Stimulated activated CD8-positive, alpha-beta memory T cell treated with anti-CD3 and anti-CD28 coated beads, Interleukin-15, amount 100 ng/mL, for 1 hour (primary cell): ENCODE measurements around the gene HUS1B.
"Not testable (repeated sequence)": the region's sequence is repeated elsewhere in the genome, so short reads cannot be mapped to it uniquely, and the experiment has no call there.

Source experiments
- DNase-seq: peaks from one replicate; pipeline ENCODE4 v3.0.0-alpha.2; 2020; ENCODE audit warnings: low read depth

Gene HUS1B

DNA sequence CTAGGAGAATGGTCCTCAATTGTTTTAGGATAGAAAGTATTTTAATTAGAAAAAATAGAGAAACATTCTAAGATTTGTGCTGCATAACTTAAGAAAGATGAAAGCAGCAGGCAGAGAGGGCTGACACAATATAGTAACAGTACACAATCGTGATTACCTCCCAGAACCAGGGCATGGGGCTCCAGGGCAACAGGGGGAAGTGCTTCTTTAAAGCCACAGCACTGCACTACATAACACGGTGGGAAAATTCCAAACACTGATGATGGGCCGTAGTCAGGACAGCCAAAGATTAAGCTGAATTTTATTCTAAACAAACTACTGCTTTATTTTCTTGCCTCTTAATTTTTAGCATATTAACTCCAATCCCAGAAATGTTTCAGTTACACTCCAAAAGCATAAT, 21.6 kb upstream of the HUS1B start:
- DNase-seq = no peak

DNA sequence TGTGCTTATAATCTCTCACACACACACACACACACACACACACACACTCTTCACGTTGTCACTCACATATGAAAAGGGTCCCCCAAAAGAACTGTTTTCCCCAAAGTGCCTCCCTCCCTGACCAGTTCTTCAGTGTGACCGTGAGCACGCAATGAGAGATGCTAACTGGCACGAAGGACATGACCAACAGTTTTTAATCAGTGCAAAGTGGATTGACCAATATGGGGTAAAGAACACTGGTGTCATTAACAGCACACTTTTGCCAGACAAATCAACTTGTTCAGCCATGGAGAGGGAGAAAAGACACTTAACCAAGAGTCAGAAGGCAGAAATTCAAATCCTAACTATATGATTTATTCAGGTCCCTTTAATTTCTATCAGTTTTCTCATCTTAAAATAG, 21.0 kb upstream of the HUS1B start:
- no peak for DNase-seq

DNA sequence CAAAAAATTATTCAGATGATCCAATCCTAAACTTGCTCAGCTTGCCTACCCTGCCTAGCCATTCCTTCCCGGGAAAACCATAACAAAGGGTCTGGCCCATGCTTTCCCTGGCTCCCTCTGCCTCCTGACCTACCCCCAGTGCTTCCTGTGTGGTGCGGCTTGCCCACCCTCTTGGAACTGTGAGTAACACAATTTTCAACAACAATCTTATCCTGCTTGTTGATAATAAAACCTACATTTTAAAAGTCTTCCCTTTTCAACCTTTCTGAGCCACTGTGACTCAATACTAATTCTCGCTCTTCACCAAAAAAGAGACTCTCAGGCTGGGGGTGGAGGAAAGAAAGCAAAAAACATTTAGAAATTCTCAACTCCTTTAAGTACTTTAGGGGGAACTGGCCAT, 18.1 kb upstream of the HUS1B start:
- DNase-seq = no peak

DNA sequence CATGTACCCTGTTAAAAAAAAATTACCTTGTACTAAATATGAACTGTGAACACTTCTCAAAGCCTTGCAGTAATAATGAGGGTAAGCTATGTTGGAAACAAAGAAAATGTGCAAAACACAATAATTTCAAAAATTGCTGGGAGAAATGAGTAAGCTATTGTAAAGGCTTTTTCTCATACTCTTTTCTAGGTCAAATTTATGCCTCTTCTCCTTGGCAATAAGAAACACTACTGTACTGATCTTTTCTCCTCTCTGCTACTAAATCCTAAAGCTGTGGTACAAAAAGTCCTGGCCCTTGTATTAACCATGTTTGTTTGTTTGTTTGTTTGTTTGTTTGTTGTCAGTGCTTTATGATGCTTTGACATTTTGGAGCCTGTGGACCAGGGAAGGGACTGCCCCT, 17.5 kb upstream of the HUS1B start:
- DNase-seq = no peak

DNA sequence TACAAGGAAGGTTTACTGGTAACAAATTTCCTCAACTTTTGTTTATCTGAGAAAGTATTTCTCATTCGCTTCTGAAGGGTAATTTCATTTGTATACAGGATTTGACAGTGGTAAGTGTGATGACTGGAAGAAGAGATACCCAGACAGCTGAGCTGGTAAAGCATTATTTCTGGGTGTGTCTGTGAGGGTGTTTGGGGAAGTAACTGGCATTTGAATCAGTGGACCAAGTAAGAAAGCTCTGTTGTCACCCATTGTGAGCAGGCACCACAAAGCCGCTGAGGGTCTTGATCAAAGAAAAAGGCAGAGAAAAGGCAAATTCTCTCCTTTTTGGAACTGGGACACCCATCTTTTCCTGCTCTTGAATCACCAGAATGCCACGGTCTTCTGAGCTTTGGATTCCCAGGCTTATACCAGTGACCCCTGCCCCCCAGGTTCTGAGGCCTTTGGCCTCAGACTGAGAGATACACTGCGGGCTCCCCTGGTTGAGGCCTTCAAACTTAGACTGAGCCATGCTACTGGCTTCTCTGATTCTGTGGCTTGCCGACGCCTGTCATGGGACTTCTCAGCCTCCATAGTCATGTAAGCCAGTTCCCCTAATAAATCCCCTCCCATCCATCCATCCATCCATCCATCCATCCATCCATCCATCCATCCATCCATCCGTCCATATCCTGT, 10.5 kb upstream of the HUS1B start:
- DNase-seq = no peak

DNA sequence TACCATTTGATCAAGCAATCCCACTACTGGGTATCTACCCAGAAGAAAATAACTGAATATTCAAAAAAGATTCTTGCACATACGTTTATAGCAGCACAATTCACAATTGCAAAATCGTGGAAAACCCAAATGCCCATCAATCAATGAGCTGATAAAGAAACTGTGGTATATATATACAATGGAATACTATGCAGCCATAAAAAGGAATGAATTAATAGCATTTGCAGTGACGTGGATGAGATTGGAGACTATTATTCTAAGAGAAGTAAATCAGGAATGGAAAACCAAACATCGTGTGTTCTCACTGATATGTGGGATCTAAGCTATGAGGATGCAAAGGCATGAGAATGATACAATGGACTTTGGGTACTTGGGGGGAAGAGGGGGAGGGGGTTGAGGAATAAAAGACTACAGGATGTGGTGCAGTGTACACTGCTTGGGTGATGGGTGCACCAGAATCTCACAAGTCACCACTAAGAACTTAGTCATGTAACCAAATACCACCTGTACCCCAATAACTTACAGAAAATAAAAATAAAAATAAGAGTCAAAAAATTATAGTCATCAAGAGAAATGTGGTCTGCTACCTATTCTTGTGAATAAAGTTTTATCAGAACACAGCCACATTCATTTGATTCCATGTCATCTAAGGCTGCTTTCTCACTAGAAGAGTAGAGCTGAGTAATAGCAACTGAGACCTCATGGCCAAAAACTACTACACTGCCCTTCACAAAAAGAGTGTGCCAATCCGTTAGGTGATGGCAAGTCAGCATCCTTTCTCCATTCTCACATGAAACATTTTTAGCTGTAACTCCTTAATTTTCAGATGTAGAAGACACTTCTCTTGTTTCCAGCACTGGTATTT, 8.7 kb upstream of the HUS1B start:
- DNase-seq = no peak

DNA sequence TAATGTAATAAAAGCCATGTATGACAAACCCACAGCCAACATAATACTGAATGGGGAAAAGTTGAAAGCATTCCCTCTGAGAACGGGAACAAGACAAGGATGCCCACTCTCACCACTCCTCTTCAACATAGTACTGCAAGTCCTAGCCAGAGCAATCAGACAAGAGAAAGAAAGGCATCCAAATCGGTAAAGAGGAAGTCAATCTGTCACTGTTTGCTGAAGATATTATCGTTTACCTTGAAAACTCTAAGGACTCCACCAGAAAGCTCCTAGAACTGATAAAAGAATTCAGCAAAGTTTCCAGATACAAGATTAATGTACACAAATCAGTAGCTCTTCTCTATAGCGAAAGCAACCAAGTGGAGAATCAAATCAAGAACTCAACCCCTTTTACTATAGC, 6.9 kb upstream of the HUS1B start:
- DNase-seq = not testable (repeated sequence)

DNA sequence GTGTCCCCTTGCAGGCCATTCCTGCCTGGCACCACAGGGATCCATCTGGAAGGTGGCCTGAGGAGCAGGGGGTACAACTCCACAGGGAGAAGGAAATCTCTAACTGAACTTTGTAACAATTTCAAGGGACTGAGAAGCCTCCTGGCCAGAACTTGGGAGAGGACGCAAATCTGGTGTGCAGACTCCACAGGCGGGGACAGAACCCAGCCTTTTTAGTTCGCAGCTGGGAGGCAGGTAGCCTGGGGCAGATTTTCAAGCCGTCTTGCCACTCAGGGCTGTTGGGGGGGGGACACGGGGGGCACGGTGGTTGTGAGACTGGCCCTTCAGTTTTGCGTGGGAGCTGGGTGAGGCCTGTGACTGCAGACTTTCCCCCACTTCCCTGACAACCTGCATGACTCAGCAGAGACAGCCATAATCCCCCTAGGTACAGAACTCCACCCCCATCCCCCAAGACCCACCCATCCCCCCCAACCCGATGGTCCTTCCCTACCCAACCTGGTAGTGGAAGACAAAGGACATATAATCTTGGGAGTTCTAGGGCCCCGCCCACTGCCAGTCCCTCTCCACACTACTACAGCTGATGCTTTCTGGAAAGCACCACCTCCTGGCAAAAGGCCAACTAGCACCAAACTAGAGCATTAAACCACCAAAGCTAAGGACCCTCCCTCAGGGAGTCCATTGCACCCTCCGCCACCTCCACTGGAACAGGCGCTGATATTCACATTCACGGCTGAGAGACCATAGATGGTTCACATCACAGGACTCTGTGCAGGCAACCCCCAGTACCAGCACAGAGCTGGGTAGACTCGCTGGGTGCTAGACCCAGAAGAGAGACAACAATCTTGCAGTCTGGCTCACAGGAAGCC, 3.0 kb upstream of the HUS1B start:
- no peak for DNase-seq

DNA sequence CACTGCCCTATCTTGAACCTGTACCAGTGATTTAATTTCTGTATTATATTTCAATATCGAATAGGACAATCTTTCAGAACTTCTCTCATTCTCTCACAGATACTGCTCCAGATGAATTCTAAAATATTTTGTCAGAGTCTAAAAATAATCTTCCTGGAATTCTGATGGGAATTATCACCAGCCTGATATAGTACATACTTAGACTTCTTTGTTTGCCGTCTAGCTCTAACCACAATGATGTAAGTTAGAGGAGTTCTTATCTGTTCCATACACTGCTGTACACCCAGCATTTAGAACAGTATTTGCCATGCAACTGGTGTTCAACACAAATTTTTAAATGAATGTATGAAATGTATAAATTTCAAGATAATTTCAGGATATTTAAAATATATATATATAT, 1.3 kb upstream of the HUS1B start:
- DNase-seq = no peak

DNA sequence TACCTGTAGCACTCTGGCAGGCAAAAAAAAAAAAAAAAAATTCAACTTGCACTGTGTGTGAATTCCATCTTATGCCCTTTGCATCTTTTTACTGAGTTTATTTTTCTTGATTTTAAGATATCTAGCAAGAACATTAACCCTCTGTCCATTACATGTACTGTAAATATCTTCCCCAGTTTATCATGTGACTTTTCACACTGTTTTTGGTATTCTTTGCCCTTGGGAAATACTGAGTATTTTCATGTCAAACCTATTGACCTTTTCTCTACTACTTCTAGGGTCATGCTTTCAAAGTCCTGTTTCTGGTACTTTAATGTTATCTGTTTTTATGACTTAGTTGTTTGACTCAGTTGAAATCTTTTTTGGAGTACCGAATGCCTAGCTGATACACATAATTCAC, 843 bp upstream of the HUS1B start:
- no peak for DNase-seq

DNA sequence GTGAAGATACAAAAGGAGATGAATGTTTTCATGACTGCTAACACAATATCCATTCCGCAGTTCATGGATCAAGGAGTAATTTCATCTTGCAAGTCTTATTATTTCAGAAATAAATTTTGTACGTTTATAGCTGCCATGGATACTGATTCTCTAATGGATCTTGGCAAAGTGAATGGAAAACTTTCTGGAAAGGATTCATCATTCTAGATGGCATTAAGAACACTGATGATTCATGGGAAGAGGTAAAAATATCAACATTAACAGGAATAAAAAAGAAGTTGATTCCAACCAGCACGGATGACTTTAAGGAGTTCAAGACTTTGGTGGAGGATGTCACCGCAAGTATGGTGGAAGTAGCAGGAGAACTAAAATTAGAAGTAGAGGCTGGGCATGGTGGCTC, 2.8 kb downstream of the HUS1B start:
- DNase-seq = no peak

DNA sequence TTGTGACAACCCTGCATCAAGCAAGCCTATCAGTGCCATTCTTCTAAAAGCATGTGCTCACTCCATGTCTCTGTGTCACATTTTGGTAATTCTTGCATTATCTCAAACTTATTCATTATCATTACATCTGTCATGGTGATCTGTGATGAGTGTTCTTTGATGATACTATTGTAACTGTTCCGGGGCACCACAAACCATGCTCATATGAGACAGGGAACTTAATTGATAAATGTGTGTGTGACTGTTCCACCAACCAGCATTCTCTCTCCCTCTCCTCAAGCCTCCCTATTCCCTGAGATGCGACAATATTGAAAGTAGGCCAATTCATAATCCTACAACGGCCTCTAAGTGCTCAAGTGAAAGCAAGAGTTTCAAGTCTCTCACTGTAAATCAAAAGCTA, 4.0 kb downstream of the HUS1B start:
- DNase-seq = no peak

DNA sequence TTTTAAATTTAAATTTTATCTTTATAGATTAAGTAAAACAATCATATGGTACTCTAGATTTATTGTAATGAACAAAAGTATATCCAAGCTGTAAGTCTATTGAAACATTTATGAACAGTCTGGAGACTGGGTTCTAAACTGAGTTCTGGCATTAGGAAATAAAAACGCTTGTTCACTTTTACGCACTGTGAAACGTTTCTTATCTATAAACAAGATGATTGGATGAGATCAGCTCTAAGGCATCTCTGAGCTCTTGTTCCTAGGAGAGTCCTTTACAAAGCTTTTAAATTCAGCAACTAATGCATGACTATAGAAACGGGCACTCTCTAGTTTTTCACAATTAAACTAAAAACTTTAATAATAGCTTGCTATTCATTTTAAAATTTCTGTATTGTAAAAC, 6.8 kb downstream of the HUS1B start:
- DNase-seq = no peak

DNA sequence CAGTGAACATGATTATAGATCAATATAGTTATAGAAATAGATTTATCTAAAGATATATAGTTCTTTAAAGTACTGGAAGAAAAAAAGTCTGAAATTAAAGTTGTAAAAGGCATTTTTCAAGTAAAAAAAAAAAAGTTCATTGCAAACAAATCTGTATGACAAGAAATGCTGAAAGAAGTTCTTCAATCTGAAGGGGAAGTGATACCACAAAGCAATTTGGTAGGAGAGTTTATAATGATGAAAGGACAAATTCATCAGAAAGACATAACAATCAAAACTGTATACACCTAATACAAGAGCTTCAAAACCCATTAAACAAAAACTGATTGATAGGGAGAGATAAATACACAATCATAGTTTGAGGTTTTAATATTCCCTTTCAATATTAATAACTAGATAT, 14.1 kb downstream of the HUS1B start:
- no peak for DNase-seq

DNA sequence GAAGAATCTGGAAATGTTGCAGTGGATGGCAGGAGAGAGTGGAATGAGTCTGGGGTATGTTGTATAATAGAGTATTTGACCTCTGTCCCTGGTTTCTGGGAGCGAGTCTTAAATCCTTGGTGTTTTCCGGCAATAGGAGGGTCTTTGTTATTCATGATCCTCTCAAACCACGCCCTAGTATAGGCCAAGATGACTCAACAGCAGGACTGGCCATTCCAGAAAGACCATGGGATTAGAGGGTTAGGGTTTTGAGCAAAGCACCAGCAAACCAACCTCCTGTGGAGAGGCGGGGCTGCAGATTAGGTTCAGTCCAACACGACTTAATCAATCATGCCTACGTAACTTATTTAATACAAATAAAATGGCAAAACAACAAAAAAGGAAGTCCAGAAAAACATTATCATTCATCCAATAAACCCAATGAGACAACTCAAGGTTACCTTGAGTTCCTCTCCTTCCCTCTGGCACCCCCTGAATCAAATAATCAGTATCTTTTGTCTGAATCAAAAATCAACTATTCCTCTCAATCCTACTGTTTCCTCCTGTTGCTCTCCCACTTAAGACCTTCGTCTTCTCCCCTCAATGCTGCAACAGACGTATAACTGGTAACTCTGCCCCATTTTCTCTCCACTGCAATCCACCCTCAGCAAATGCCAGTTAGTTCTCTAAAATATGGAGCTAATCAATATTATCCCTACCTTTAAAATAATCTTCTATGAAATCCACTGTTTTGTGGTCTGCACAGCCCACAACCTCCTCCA, 15.5 kb downstream of the HUS1B start:
- no peak for DNase-seq

DNA sequence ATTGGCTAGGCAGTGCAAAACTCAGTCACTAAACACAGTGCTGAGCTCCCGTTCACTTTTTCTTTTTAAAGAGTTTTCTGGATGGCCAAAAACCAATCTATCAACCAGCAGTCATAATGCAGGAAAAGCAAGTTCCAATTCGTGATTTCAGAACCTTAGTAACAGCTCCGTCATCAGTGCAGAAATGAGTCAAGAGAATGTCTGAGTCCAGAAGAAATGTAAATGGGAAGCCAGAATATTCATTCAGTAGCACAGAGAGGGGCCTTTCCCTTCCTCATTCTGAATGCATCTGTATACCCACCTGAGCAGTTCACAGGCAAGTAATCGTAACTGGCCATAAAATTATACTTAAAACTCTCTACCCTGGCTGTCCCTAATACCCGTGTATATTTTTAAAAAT, 20.4 kb downstream of the HUS1B start:
- DNase-seq = no peak

DNA sequence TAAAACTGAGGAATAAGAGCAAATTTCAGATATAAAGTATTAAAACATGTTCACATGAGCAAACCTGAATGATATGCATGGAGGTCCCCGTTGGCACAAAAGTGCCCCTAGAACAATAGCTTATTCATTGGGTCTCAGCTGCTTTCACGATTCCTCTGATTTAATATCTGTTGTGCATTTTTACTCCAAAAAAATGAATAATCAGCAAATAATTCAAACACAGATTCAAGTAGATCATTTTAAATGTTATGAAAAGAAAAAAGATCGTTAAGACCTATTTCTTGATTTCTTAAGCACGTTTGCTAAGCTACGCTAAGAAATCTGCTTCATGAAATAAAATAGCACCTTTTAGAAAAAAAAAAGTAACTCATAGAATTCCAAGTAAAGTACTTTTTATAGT, 21.7 kb downstream of the HUS1B start:
- no peak for DNase-seq

DNA sequence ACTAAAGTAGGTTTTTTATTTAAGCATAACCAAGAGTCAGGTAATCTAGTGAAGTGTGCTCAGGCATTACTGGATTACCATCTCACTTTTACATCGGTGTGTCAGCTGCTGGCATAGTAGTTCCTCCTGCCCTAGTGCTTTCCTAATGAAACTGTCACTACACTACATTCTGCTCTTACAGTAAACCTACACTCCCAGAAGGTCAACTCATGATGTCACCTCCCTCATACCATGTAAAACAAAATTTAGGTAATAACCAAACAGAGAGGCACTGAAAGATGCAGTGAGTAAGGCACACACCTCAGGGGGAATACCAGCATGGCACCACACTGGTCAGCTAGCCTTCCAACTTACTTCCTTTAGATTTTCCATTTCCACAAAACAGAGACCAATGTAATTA, 23.3 kb downstream of the HUS1B start:
- no peak for DNase-seq

DNA sequence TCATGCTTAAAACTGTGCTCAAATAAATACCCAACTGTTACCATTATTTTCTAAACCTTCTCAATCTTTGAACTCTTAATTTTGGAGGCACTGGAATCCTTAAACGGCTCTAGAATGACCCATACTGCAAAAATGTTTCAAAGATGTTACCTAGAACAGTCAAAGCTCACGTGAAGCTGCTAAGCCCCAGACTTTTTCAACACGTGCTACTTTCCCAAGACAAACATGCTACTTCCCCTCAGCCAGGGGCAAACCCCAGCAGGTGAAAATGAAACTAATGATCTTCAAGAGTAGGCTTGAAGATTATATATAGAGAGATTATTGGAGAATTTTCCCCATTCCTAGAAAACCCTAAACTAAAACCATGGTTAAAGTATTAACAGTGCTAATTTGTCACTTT, 28.1 kb downstream of the HUS1B start:
- no peak for DNase-seq

DNA sequence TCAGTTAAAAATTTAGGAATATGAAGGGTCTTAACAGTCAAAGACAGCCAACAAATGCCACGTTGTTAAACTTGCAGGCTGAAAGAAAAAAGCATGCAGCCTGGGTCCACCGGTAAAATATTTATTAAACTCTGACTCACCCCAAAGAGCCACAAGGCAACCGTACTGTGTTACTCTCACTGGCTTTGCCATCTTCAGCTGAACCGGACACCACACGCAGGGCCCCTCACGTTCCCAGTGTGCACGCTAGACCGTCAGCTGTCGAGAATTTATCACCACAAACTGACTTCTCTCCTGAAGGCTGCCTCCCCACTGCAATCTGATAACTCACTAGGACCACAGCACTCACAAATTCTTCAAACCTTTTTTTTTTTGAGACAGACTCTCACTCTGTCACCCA, 30.7 kb downstream of the HUS1B start:
- DNase-seq = no peak

DNA sequence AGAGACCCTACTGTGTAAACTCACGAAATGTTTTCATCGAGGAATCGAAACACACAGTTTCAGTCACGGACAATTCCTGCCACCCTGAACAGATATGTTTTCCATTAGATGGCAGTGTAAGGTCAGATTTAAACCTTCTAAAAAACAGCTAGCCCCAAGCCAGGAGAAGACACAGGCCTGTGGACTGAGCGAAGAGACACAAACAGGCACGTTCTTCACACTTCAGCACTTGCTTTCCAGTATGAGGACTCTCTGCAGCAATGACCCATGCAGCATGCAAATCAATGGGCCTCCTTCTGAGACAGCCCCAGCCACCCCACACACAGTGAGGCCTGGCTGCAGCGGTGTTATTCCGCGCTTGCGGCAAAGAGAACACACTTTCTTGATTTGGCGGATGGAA, 31.9 kb downstream of the HUS1B start:
- no peak for DNase-seq

DNA sequence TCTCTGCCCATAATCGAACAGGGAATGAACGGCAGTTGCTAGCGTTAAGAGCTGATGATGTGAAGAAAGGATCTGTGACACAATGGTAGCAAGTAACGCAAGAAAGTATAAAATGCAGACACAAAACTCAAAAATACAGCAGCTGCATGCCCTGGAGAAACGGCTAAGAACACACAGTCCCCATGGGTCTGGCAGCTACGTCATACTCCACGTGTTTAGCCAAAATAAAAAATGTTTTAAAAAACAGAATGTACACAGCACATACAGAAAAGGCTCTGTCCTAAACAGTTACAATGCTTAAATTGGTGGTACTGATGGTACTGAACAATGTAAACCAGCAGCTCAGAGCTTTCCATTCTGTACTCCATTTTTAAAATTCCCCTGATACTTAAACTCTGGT, 34.4 kb downstream of the HUS1B start:
- DNase-seq = no peak
